Subcutaneous adipose tissue (tissue), 4 donors: ENCODE results near the gene TMEM258. TPM values are rescaled to one million over a fixed set of nuclear protein-coding genes. Genes with fewer than 3 reads are reported as not detected.

Source experiments
- CTCF ChIP-seq: fragments of 450-650 bp; IDR thresholded peaks from one replicate; pipeline ENCODE4 v1.5.1; 2016; ENCODE audit warnings: low read depth, mild to moderate bottlenecking, control low read depth, antibody characterized with exemption, moderate library complexity
- total RNA-seq, 4 donors: library from RNA; depleted of rRNA; stranded (reverse); fragments of >200 nt; gene quantifications; one replicate each; pipeline ENCODE4 v1.1.0, GENCODE V29; 2016

Gene TMEM258
- total RNA-seq, 4 donors from 2014 or later, result 13.6 to 73.4 (median 44.3) TPM

- TF ChIP-seq CTCF, result no peak
Observed at GRCh38 chr11:61793829-61794204, 1.4 kb upstream of the TMEM258 start.

- no peak for TF ChIP-seq CTCF
Observed at GRCh38 chr11:61793083-61793828, 857 bp upstream of the TMEM258 start.

- no peak for TF ChIP-seq CTCF
Observed at GRCh38 chr11:61791737-61792309, 576 bp downstream of the TMEM258 start.

DNA sequence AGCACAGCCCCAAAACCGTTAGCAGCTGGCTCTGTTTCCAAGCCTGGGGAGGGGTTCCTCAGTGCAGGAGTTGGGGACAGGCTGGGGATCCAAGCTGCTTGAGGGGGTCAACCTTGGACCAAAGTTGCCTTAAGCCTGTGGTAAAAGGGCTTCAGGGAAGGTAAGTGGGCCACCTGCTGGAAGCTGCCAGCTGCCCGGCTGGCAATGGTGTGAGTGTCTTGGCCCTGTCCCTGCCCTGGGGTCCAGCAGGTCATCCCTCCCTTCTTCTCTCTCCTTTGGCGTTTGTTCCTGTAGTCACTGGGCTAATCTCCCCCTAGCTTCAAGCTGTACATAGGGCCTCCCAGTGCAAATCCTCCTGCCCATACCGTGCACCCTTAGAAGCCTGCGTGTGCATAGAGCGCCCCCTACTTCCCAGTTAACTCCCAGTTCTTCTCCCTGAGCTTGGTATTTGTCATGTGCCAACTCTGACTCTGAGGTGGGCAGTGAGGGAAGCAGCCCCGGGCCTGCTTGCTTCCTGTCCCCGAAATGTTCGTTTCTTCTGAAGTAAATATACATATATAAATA lies 4.4 kb downstream of the TMEM258 start:
- TF ChIP-seq CTCF, result no peak

- TF ChIP-seq CTCF, result no peak
Observed at GRCh38 chr11:61785837-61786402, 6.5 kb downstream of the TMEM258 start.

- TF ChIP-seq CTCF, result no peak
Observed at GRCh38 chr11:61784506-61784805, 7.9 kb downstream of the TMEM258 start.

DNA sequence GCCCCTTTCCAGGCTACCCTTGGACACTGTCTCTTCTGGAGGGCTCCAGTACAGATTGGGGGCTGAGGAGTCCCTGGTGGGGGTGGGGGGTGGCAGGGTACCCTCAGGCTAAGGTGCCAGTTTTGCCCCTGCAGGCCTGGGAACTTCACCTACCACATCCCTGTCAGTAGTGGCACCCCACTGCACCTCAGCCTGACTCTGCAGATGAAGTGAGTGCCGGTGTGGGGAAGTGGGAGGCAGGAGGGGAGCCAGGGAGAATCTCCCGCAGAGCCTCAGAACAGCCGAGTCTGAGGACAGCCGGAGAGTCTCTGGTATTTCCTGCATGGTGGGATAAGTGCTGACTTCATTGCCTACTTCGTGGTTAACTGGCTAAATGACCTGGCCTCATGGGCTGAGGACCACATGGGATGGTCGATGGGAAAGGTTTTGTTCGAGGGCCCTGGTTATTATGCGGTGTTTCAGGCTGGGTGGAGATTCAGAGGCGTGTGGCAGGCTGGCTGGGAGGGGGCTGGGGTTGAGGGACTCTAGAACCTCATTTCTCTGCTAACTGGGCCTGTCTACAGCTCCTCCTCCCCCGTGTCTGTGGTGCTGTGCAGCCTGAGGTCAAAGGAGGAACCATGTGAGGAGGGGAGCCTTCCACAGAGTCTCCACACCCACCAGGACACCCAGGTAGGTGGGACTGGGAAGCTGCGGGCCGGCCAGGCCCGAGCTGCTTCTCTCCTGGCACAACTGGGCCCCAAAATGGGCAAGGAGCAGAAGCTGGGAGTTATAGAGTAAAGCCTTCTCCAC lies 8.5 kb downstream of the TMEM258 start:
- TF ChIP-seq CTCF, result no peak
